NCI-H748 treated with DMSO at 0.1 percent for 48 hours (cell line): ENCODE measurements around the gene ZNF831.
A peak's percentile ranks its signal among the peaks of the same experiment; 100 is the strongest.

Experiments used
- DNase-seq: peaks from one replicate; lab custom pipeline; 2025; lab: John Stamatoyannopoulos, UW

The ZNF831 gene

DNA sequence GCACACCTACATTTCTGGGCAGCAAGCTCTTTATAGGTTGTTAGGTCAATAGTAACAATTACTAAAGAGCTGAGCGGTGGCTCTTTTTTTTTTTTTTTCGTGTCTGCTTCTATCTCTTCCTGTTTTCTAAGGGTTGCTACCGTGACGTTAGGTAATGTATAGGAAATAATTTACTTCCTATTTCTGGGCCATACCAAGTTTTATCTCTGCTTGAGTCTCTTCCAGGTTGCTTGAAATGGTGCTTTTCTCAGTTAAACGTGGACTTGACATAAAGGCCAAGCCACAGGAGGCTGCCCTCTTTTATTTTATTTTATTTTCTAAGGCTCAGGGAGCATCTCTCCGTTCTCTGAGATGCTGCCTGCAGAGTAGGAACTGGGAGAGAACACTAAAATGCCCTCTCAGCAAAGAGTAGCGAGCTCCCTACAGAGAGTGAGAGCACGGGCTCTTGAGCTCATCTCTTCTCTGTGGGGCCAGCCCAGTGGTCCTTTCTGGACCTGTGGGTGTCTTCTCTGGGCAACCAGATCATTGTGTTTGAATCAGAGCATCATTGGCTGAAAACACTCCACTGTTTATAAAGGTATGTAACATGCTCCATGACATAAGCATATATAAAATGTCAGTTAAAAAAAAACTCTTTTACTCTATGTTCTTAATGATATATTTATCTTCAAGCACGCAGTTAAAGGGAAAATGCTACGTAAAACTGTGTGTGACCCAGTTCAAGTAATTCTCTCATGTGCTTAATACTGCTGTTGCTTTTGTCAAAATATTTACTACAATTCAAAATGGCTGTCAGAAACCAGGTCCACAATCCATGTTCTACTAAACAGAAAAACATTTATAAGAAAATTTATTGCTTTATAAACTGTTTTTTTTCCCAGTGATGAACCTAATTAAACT is at the start of gene ZNF831:
Gene ZNF831, plus strand, starts transcription at position 191 of the 900 bp plus-strand sequence. CDS start 27,199 bp downstream, outside the sequence.
- DNase-seq: no peak

DNA sequence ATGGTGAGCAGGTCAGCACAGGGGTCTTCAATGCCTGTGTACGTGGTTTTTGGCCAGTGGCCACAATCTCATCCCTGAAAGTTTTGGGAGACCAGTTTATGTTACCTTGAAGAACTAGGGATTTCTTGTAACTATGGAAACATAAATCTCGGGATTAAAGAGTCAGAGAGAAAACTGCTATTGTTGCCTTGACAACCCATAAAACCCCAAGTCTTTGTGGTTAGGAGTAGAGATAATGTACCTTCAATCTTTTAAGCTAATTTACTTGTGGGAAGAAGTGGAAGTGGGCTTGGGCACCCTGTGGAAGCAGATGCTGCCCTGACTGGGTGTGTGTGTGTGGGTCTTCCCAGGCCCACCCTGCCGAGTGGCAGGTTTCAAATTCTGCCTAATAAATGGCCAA is 46.1 kb upstream of the ZNF831 start:
- DNase-seq: no peak

DNA sequence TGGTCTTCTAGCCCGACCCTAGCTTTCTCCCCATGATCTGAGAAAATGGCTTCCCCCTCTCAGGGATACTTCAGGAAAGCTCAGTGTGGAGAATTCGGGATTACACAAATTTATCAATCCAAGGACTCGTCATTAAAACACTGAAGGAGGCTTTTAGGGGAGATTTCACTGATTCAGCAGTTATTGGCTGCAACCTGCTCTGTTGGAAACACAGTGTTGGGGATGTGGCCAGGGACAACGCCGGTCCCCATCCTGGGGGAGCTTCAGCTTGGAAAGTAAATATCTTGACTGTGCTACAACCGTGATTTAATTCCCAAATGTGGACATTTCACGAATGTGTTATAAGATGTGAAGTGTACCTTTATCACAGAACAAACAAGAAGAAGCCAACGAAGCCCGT is 44.8 kb upstream of the ZNF831 start:
- no peak for DNase-seq

DNA sequence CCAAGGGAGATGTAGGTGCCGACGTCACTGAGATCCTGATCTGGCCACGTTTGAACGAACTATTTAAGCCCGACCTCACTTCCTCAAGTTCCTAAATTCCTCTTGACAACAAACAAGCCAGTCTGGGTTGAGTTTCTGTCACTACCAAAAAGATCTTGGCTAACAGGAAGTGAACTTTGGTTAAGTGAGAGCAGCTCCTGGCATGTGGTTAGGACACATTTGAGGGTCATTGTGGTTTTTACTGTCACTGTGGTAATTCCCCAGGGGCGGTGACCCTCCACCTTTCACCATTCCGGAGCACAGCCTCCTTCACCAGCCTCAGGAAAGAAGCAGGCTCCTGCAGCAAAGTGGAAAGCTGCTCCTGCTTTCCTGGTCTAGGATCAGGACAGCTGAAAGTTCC is 43.1 kb upstream of the ZNF831 start:
- DNase-seq: no peak

DNA sequence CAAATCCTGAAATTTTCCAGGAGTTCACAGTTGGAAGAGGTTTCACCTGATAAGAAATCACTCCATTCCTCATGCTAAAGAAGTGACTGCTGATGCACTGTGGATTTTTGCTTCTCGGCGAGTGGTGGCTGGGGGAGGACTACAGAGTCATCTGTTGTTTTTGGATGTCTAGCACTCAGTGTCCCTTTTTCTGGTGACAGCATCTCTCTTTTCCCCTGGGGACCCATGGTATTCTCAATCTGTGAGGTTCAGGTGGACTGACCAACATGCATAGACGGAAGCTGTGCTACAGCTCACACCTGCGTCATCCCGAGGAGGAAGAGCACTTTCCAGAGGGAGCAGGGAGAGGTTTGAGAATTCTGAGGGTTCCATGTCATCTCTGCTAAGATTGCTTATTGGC is 42.7 kb upstream of the ZNF831 start:
- no peak for DNase-seq

- peak; percentile 44 for DNase-seq
Observed at GRCh38 chr20:59121714-59122565, 41.7 kb upstream of the ZNF831 start.

- DNase-seq: no peak
Observed at GRCh38 chr20:59122566-59122919, 41.1 kb upstream of the ZNF831 start.

DNA sequence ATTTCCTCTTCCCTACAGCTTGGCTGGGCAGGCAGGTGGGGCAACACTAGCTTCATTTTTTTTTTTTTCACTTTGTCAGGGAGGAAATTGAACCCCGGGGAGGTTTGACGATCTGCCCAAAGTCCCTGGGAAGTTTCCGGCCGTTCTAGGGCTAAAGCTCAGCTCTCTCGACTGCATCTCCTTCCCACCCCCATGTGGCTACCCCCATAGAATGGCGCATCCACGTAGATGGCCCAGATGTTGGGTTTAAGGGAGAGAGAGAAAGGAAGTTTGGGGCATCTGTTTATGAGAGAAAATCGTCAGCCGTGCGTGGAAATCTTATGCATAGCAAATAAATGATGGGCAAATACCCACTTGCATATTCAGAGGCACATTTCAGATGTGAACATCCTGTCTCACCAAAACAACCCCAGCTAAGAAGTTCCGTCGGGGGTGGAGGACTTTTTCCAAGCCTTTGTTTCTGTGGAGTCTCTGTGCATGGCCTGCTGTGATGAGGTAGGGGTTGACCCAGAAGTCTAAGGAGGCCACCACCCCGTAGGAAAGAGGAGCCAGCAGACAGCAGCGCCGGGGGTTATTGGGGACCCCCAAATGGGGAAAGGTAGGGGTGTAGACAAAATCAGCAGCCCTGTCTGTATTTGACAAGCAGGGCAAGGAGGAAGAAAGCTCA is 40.5 kb upstream of the ZNF831 start:
- no peak for DNase-seq

DNA sequence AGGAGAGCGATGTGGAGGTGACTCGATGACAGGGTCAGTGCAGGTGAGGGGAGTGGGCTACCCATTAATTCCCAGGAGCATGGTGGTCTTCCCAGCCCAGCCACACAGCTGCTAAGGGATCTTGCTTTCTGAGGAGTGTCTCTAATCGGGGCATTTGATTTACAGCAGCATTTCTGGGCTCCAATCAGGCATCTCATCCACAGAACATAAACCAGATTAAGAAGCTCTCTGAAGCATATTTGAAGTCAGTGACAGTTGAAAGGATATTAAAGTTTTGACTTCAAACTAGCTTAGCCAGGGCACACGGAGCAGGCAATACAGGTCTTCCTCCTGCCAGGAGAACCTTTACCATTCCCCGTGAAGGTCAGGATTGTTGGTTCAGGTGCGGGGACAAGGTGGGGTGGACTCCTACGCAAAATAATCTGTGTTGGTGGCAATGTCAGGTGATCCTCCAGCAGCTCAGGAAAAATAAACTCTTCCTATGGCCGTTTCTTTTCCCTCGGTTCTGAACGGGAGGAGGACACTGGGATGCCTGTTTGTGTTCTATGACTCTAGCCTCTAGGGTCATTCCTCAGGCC is 39.9 kb upstream of the ZNF831 start:
- DNase-seq: no peak

DNA sequence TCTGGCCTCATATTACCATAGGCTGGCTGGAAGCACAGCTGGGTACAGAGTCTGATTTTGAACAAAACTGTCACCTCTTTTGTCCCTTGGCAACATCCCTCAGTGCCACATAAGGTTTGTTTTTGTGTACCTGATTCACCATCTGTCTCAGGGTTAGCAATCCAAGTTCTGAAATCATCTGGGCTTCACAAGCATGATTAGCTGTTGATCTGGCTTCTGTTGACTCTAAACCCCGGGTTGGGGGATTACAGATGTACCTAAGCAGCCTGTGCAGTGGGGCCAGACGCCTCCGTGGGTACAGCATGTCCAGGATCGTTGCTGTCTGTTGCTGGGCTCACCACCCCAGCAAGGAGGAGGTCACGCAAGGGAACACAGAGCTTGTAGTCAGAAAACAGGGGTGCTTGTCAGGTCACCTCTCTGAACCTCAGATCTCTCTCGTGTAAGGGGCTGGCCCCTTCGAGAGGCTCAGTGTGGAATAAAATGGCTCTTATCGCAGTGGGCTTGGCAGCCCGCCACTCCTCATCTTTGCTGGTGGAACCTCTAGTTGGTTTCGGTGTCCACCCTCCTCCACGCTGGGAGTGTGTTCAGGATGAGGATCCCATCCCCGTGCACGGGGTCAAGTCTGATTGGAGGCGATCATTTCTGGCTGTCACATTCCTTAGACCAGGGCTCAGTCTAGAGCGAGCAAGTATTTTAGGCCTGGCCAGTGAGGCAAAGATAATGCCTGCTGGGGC is 39.2 kb upstream of the ZNF831 start:
- DNase-seq: no peak

DNA sequence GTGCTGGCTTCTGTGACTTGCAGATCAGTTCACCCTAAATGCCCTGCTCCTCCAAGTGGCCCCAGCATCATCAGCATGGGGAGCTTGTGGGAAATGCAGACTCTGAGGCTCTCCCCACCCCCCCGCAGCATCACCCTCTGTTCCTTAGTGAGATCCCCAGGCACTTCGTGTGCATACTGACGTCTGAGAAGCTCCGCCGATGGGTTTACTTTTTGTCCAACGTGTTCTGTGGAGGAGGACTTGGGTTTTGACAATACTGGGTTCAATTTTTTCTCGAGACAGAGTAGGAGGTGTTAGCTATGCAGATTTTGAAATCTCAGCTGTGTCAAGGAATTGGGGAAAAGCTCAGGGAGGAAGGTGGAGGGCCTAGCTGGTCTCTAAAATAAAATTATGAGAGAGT is 38.3 kb upstream of the ZNF831 start:
- no peak for DNase-seq

- no peak for DNase-seq
Observed at GRCh38 chr20:59125836-59126235, 37.8 kb upstream of the ZNF831 start.

- no peak for DNase-seq
Observed at GRCh38 chr20:59127839-59128238, 35.8 kb upstream of the ZNF831 start.

GRCh38 chr20:59131551-59132285 is 31.9 kb upstream of the ZNF831 start:
- DNase-seq: no peak

DNA sequence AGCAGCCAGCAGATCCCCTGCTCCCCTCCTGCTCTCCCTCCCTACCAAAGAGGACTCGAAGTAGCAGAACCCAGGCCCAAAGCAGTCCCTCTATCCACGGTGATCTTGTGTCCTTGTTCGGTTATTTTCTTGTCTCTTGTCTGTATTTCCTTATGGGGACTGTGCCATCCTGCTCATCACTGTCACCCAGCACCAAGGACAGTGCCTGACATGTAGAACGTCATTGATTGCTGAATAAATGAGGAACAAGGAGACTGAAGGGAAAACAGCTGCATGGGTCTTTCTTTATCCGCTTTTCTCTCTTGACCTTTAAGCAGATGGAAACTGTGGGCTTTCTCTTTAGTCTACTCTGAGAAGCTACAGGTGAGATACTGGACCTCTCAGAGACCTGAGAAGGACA is 29.4 kb upstream of the ZNF831 start:
- no peak for DNase-seq

DNA sequence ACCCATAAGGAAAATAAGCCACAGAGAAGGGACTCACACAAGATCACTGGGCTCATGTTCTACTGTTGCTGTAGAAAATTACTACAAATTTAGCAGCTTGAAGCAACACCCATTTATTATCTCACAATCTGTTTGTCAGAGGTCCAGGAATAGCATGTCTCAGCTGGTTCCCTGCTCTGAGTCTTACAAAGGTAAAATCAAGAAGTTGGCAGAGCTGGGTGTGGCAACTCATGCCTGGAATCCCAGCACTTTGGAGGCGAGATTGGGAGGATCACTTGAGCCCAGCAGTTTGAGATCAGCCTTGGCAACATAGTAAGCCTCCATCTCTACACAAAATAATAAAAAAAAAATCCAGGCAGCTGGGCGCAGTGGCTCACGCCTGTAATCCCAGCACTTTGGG is 28.5 kb upstream of the ZNF831 start:
- DNase-seq: no peak

DNA sequence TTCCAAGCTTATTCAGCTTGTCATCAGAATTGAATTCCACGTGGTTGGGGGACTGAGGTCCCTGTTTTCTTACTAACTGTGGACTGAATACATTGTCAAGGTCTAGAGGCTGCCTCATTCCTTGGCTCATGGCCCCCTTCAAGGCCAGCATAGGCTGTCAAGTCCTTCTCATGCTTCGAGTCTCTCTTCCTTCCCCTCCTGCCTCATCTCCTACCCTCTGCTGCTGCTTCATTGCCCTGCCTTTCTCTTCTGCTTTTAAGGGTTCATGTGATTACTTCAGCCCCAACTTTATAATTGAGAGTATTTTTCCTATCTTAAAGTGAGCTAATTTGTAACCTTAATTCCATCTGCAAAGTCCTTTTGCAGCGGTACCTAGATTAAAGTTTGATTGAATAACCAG is 27.6 kb upstream of the ZNF831 start:
- DNase-seq: no peak

GRCh38 chr20:59137532-59137931 is 26.1 kb upstream of the ZNF831 start:
- DNase-seq: no peak

DNA sequence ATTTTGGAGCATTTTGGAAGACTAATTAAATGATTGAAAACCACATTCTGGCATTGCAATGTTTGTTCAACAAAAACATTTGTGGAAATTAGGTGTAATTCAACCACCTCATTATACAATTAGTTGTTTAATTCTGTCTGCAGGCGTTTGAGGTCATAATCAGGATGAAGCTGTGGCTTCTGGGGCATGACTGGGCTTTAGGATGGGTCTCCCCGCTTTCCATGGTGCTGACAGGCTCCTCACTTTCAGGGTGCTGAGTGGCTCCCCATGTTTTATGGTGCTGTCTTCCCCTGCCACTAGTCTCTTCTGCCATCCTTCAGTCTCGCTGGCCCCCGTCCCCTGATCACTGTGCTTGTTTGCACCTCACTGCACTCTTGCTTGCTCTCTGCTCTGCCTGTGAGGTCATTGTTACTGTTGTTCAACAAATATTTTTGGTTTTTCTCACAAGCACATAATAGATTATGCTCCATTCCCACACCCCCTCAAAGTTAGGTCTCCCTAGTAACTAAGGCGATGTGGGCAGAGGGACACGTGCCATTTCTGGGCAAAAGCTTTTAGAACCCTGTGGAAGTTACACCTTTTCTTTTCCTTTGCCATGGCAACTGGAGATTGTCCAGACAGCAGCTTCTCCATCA is 25.4 kb upstream of the ZNF831 start:
- no peak for DNase-seq

GRCh38 chr20:59139998-59140397 is 23.6 kb upstream of the ZNF831 start:
- no peak for DNase-seq
